GM19438 (cell line): ENCODE measurements around the gene VDAC1.

ENCODE experiments used
- ATAC-seq: cut with Tn5 transposase; IDR thresholded peaks from one replicate; pipeline ENCODE4 v1.9.1; 2021; ENCODE audit warnings: low read depth; ENCODE audit not compliant: unreplicated experiment

The VDAC1 gene

GRCh38 chr5:134025786-134026185, 21.0 kb upstream of the VDAC1 start:
- ATAC-seq = no peak

- ATAC-seq = no peak
Observed at GRCh38 chr5:134024811-134025210, 20.0 kb upstream of the VDAC1 start.

GRCh38 chr5:134022333-134022732, 17.6 kb upstream of the VDAC1 start:
- ATAC-seq = no peak

GRCh38 chr5:134020188-134020587, 15.4 kb upstream of the VDAC1 start:
- ATAC-seq = no peak

GRCh38 chr5:134019636-134020035, 14.9 kb upstream of the VDAC1 start:
- ATAC-seq = no peak

- ATAC-seq = no peak
Observed at GRCh38 chr5:134018986-134019316, 14.2 kb upstream of the VDAC1 start.

- no peak for ATAC-seq
Observed at GRCh38 chr5:134018154-134018985, 13.6 kb upstream of the VDAC1 start.

- ATAC-seq = no peak
Observed at GRCh38 chr5:134008266-134008749, 3.5 kb upstream of the VDAC1 start.

- no peak for ATAC-seq
Observed at GRCh38 chr5:134007581-134008265, 2.9 kb upstream of the VDAC1 start.

- no peak for ATAC-seq
Observed at GRCh38 chr5:134006115-134006514, 1.3 kb upstream of the VDAC1 start.

- ATAC-seq = no peak
Observed at GRCh38 chr5:134005417-134006061, 764 bp upstream of the VDAC1 start.

- peak; percentile 38 for ATAC-seq
Observed at GRCh38 chr5:134003817-134004625, 754 bp downstream of the VDAC1 start.

GRCh38 chr5:134003064-134003816, 1.5 kb downstream of the VDAC1 start:
- ATAC-seq = no peak

- no peak for ATAC-seq
Observed at GRCh38 chr5:134001938-134002731, 2.6 kb downstream of the VDAC1 start.

GRCh38 chr5:134000696-134001453, 3.9 kb downstream of the VDAC1 start:
- ATAC-seq = no peak

GRCh38 chr5:134000091-134000511, 4.7 kb downstream of the VDAC1 start:
- no peak for ATAC-seq

- no peak for ATAC-seq
Observed at GRCh38 chr5:133998807-133999206, 6.0 kb downstream of the VDAC1 start.

GRCh38 chr5:133998042-133998441, 6.7 kb downstream of the VDAC1 start:
- no peak for ATAC-seq
